Anterior cingulate cortex (tissue), 58 donors: ENCODE results near the gene PDZRN3.

Experiments used
- DNase-seq, 58 donors: peaks; one replicate each; lab custom pipeline; 2025; lab: John Stamatoyannopoulos, UW

Gene PDZRN3

DNA sequence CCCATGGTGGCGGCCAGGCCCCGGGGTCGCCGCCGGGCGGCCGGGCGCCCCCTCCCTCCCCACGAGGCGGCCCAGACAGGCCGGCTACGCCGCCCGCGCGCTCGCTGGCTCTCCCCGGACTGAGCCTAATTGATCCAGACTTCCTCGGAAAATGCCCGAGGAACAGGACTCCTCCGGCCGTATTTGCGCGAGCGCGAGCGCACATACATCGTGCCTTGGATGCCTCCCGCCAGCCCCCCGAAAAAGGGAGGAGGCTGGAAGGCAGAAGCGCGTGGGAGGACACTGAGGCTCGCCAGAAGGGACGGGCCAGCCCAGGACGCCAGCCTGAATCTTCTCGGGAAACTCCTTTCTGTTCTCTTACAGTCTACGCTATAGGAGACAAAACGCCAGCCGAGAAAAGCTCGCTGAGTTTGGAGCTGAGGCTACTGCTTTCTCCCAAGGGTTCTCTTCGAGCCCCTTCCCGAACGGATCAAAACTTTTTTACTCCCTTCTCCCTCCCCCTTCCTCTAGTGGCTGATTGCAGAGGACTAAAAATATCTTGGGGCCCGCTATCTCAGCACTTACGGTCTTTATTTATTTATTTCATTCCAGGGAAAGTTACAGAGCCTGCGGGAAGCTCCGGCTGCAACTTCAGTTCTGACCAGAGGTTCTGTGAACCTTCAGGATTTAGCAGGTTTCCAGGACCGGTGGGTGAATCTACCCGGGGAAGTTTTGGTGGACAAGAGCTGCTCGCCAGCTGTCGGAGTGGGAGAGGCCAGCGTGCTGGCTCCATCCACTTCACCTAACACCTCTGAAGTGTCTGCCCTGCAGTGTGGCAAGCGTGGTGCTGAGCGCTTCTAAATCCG is at the start of gene PDZRN3:
Gene PDZRN3 (minus strand): TSS at position 121 of the 845 bp plus-strand sequence.
- DNase-seq: peak in 47 of 58 donors; percentile 6 to 73 (median 42)

DNA sequence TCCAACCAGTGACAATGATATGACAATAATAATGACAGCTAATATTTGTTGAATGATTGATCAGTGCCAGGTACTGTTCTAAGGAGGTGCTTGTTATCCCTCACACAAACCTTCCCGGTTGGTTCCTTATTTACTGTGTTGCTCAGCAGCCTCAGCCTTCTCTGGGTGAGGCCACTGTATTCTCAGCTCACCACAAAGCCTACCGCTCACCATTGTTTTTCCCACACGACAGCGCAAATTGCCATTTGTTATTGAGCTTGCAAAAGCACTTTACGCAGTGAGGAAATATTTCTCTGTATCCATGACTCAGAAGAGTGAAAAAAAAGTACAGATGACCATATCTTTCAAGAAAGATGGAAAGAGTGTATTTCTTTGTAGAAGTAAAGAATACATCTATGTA is 49.5 kb upstream of the PDZRN3 start:
- DNase-seq: no peak

DNA sequence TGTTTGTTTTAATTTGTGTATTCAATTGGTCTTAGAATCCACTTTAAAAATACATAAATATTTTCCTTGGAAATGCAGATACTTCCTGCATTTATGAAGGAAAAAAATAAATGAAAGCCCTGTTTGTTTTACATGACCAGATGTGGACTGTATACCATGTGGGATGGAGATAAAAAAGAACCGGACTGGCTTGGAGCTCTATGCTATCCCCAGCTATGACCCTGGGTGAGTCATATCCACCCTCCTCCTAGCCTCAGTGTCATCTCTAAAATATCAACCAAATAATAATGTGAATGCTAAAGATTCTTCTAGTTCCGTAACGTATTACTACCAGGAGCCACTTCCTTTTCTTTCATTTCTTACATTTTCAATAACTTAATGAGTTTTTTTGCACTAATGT is 44.5 kb upstream of the PDZRN3 start:
- DNase-seq: no peak

DNA sequence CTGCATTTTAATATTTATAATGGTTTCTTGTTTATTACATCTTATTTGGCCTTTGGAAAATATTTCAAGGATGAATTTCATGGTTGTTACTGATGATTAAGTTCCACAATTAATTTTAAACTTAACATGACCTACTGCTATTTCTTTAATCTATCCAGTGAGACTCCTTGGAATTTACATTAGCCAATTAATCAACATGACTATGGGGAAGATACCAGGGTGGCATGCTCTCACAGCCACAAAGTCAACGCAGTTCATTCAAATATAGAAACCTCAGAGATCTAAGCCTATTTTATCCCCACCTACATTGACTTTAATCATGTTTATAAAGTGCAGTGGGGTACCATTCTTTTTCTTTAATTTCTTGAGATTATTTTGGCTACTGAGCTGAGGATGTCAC is 43.6 kb upstream of the PDZRN3 start:
- DNase-seq: no peak

DNA sequence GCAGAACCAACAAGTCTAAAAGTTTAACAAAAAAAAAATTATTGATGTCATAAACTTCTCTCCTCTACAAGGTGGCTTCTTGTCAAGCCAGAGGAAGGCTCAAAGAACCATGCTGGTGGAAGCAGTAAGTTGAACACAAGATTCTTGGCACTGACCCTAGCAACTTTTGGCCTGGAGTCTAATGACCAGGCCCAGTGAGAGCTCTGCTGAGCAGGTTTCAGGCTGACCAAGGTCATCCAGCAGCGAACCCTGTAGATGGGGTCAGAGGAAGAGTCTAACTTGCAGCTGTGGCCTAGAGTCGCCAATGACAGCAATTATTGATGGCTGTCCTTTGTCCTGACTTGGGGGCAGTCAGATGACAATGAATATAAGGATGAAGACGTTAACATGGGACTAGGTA is 43.1 kb upstream of the PDZRN3 start:
- no peak for DNase-seq

DNA sequence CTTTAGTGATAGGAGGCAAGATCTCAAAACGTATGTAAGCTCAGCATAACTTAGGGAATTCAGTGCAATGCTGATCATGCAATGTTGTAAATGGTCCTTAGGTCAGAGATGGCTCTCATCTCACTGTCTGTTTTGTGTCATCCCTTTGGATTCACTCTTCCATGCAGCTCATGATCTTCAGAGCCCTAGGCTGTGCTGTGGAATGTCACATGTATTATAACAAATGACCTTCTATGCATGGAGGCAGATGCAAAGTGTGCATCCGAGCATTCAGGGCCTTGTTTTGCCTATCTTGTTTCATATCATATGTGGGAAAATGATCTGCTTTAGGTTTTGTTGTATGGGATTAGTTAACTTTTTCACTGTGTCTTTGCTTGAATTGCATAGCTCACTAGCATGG is 40.5 kb upstream of the PDZRN3 start:
- DNase-seq: no peak

DNA sequence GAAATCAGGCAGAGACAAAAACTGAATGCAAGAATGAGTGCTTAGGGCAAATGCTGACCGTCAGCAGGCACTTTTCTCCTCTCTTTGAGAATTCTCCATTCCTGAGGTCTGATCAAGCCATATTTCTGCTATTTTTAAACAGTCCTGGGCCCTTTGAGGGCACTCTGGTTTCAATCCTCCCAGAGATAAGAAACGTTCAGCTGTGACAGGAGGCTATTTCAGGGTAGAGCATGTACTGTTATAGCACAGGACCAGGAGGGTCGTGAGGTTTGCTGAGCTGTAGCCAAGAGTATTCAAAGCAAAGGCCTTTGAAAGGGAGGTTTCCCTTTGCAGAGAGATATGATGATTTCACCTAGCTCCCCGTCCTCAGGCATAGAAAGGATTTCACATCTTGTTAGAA is 39.6 kb upstream of the PDZRN3 start:
- DNase-seq: no peak

DNA sequence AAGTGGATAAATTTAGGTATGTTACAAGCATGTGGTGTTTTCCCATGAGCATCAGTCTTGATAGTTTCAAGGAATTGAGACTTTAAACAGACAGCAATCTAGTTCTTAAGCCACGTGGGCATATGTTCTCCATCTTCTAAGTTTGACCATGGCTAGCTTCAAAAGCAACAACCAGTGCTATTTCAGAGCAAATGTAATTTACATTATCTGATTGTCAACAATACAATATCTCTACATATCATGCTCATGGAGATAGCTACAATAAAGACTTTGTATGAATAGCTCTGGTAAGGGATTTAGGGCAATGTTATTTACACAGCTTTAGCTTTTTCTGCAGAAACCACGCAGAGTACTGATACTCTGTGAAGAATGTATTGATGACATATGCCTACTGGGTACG is 38.8 kb upstream of the PDZRN3 start:
- no peak for DNase-seq

DNA sequence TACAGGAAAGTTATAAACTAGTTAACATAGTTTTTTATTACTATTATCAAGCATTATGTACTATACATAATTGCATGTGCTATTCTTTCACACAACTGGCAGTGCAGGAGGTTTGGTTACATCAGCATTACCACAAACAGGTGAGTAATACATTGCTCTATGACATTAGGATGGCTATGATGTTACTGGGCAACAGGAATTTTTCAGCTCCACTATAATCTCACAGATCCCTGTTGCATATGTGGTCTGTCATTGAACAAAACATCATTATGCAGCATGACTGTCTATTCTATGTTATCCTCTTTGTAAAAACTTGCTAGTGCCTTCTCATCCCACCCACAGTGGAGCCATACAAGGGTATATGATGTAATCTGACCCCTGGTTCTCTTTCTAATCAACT is 36.5 kb upstream of the PDZRN3 start:
- no peak for DNase-seq

DNA sequence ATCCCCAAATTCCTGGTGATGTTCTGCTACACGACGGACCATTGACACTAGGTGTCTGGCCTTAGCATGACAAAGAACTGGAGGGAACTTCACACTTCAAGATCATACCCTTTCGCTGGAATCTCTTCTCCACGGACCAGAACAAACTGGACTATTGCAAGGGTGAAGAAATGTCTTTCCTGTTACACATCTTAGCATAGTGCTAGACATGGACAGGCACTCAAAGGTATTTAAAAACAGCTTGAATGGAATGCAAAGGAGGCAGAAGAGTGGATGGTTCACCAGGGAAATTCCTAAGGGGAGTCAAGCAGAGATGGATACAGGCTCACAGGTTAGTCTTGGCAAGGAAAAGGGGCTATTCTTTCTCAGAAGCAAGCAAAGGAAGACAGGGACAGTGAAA is 33.5 kb upstream of the PDZRN3 start:
- no peak for DNase-seq

DNA sequence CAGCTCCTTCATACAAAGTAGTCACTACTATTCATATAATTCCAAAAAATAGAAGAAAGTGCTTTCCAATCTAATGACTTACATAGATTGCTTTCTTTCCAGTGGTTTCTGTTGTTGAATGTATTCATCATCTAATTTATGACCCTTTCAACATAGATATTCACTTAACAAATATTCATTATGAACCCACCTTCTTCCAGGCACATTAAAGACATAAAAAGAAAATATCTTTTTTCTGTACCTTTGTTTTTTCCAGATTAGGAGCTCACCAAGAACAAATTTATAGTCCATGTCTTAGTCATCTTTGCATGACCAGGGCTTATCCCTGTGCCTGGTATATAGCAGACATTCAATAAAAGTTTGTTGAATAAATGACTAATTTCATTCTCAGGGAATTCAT is 32.4 kb upstream of the PDZRN3 start:
- no peak for DNase-seq

DNA sequence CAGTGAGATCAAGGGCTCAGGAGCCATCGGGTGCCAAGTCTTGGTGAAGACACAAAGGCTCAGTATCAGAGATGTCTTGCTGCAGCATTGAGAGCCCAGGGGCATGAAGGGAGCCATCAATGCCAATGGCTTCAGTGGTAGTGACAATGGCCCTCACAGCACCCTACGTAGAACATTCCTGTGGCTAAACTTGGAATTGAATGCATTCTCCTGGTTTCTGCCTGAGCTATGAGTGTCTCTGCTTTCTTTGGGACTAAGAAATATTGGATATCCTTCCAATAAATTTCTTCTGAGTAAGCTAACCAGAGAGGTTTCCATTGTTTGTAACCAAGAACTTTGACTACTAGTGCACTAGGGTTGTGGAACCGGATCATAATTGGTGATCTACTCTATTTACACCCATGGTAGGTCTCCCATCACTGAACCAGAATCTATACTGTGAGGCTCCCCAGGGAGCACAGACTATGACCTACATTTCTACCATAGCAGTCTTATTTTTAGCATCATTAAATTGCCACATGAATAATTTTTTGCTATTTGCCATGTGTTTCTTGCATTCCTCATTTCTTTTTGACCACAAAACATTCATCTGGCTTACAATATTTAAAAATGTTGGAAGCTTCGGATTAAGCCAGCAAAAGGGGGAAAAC is 31.6 kb upstream of the PDZRN3 start:
- no peak for DNase-seq

DNA sequence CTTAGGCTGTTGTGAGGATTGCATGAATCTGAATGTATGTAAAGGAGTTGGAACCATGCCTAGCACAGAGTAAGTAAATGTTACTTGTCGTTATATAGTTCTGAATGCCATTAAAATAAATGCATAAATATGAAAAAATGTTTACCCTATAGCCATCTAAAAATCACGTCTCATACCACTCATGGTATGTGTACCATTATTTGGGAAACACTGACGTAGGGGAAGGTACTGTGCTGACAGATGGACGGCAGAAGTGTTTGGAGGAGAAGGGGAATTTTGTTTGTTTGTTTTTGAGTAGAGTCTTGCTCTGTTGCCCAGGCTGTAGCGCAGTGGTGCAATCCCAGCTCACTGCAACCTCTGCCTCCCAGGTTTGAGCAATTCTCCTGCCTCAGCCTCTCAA is 30.5 kb upstream of the PDZRN3 start:
- no peak for DNase-seq

DNA sequence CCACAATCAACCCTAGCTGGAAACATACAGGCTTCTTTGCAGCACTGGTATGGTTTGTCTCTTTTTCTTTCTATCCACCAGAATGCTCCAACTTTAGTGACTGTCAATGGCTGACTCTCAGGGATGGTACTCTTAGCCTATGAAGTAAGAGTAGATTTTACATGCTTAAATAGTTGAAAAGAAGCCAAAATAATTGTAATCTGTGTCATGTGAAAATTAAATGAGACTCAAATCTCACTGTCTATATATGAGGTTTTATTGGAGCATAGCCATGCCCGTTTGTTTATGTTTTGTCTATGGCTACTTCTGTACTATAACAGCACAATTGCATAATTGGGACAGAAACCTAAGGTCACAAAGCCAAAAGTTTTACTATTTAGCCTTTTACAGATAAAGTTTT is 29.1 kb upstream of the PDZRN3 start:
- no peak for DNase-seq

DNA sequence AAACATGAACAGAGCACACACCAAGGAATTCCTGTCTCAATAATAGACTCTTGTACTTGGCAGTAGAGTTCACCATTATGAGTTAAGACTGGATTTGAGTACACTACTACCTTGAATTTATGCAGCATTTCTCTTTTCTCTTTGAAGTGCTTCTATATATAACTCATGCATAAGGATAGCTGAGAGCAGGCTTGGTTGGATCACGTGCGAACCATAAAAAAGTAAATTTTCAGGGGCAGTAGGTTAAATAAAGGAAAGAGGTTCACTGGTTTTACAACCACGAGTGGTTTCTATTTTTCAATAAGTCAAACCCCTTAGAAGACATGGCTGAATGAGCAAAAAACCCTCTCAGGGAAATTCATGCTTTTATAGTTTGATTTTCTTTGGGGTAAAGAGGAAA is 28.6 kb upstream of the PDZRN3 start:
- DNase-seq: no peak

DNA sequence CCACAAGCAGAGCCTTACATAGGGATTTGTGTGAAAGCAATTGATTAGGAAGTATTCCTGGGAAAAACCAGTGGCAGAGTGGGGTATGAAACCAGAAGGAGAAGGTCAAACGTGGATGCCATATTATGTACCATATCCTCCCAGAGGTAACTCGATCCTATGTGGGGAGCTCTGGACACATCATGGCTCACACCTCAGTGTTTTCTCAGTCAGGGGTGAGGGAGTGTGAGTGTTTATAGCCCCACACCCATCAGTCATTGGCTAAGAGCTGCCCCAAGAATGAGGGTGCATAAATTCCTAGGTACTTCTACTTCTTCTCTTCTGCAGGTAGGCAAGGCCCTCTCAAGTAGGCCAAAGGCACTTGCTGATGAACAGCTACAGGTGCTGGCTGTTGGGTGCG is 28.2 kb upstream of the PDZRN3 start:
- no peak for DNase-seq

DNA sequence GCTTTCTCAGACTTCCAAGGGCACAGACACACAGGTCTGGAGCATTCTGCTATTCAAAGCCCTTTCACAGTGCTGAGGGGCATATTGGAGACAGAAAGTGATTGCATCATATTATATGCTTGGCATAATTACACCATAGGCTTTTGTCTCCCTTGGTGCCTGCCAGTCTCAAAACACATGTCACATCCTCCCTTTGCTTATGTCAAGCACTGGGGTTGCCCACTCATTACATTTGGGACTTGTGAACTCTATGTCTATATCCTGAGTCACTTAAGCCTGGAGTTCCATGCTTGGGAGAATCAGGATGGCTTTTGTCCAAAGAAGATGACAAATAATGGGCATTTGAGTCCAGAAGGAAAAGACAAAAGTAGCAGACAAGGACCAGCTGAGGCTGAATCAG is 12.3 kb upstream of the PDZRN3 start:
- peak in 2 of 58 donors; percentile 8 to 9 for DNase-seq

DNA sequence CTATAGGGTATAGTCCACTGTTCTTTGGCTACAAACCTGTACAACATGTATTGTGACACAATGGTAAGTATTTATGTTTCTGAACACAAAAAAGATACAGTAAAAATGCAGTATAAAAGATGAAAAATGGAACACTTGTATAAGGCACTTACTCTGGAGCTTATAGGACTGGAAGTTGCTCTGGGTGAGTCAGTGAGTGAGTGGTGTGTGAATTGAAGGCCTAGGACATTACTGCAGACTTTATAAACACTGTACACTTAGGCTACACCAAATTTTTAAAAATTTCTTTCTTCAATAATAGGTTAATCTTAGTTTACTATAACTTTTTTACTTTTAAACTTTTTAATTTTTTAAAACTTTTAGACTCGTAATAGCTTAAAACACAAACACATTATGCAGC is 10.5 kb upstream of the PDZRN3 start:
- no peak for DNase-seq

DNA sequence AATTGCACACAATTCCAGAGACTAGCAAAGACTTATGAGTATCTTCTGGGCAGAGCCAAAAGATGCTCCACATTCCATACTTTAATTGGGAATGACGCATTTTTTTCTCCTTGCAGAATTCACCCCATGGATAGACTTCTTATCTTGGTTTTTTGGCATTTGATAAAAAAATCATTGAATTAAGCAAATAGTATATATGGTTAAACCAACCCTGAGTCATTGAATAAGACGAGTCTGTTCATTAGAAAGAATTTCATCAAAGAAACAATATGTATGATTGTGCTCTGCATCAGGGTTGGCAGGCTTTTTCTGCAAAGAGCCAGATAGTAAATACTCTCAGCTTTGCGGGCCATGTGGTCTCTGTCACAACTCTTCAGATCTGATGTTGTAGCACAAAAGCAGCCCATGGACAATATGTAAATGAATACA is 9.2 kb upstream of the PDZRN3 start:
- no peak for DNase-seq

DNA sequence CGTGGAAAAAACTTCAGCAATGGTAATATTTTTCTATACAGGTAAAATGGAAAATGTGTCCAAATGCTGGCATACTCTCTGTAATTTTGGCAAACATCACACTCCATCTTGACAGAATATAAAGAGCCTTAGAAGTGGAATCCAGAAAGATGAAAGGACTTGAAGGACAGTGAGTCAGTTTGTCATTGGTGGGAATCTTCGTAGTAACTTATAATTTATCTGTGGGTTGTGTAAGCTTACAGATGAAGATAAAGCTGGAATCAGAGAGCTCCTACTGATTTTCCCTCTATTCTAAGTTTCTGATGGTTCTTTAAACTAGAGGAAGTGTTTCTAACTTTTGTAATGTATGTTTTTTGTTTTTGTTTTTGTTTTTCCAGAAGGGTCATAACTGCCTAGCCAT is 8.7 kb upstream of the PDZRN3 start:
- DNase-seq: no peak

DNA sequence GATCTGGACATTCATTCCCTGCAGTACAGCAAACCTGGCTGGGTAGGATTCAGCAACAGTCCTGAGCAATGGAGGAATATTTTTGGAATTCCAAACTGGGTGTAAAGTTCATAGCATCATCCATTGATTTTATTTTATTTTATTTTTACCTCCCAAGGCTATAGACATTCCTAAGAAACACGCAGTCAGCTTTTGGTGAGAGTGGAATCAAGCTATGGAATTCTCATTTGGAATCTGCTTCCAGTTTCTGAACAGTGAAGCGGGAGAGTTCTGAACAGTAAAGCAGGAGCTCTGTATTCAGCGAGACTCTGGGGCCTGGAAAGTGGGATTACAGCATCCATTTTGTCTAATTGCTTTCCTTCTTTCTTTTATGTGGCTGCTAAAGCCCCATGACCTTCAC is 1.4 kb upstream of the PDZRN3 start:
- no peak for DNase-seq
